ENCODE data around the gene CCDC68. TPM values are rescaled to one million over a fixed set of nuclear protein-coding genes. Genes with fewer than 3 reads are reported as not detected.
"Not testable (repeated sequence)": the region's sequence is repeated elsewhere in the genome, so short reads cannot be mapped to it uniquely, and the experiment has no call there.

CCDC68 gene
- total RNA-seq, 2 donors from 2014 or later, result 10.1 to 18.4 TPM

- H3K27me3 ChIP-seq (replicated peaks; ENCODE audit: insufficient read depth), result no peaks in the 10 kb centered on the region
- no peak overlapping the region for H3K27ac ChIP-seq
- no peak overlapping the region for H3K4me3 ChIP-seq
- H3K9me3 ChIP-seq, result no peaks in the 10 kb centered on the region
- ATAC-seq (ENCODE audit: insufficient number of reproducible peaks, low FRiP score, low read depth), result no peak
- TF ChIP-seq CTCF (IDR thresholded peaks at IDR 0.05), result no peak
- no peak for DNase-seq (ENCODE audit: low spot score)
- no peaks in the 10 kb centered on the region for H3K36me3 ChIP-seq
- no peaks in the 10 kb centered on the region for H3K4me1 ChIP-seq (ENCODE audit: control insufficient read depth in 1 of 2, low read depth in 2 of 2)
These were observed 99.4 kb downstream of the CCDC68 start for GRCh38 chr18:54859667-54860421.

GRCh38 chr18:54857499-54857898 is 101.8 kb downstream of the CCDC68 start:
- Histone ChIP-seq H3K4me1 (ENCODE audit: control insufficient read depth in 1 of 2, low read depth in 2 of 2) (no peaks in the 10 kb centered on the region), H3K27ac (no peak overlapping the region), H3K9me3 (no peaks in the 10 kb centered on the region), H3K27me3 (replicated peaks; ENCODE audit: insufficient read depth) (no peaks in the 10 kb centered on the region), H3K4me3 (no peak overlapping the region), H3K36me3 (no peaks in the 10 kb centered on the region)
- ATAC-seq (ENCODE audit: insufficient number of reproducible peaks, low FRiP score, low read depth) (no peak), DNase-seq (ENCODE audit: low spot score) (no peak)
- no peak for TF ChIP-seq CTCF (IDR thresholded peaks at IDR 0.05)

GRCh38 chr18:54856105-54856646 is 103.1 kb downstream of the CCDC68 start:
- DNase-seq (ENCODE audit: low spot score) (no peak), ATAC-seq (ENCODE audit: insufficient number of reproducible peaks, low FRiP score, low read depth) (no peak)
- Histone ChIP-seq H3K27ac (no peak overlapping the region), H3K4me1 (ENCODE audit: control insufficient read depth in 1 of 2, low read depth in 2 of 2) (no peaks in the 10 kb centered on the region), H3K9me3 (no peaks in the 10 kb centered on the region), H3K27me3 (replicated peaks; ENCODE audit: insufficient read depth) (no peaks in the 10 kb centered on the region), H3K4me3 (no peak overlapping the region), H3K36me3 (no peaks in the 10 kb centered on the region)
- no peak for TF ChIP-seq CTCF (IDR thresholded peaks at IDR 0.05)

GRCh38 chr18:54855050-54855449 is 104.2 kb downstream of the CCDC68 start:
- H3K4me3 ChIP-seq; H3K36me3 ChIP-seq; H3K9me3 ChIP-seq; DNase-seq (ENCODE audit: low spot score); H3K4me1 ChIP-seq (ENCODE audit: control insufficient read depth in 1 of 2, low read depth in 2 of 2); H3K27me3 ChIP-seq (replicated peaks; ENCODE audit: insufficient read depth); H3K27ac ChIP-seq; ATAC-seq (ENCODE audit: insufficient number of reproducible peaks, low FRiP score, low read depth): not testable (repeated sequence)

- H3K27ac ChIP-seq, result no peak overlapping the region
- TF ChIP-seq CTCF (IDR thresholded peaks at IDR 0.05), result no peak
- ATAC-seq (ENCODE audit: insufficient number of reproducible peaks, low FRiP score, low read depth) (no peak), DNase-seq (ENCODE audit: low spot score) (no peak)
- no peaks in the 10 kb centered on the region for H3K4me1 ChIP-seq (ENCODE audit: control insufficient read depth in 1 of 2, low read depth in 2 of 2)
- no peaks in the 10 kb centered on the region for H3K36me3 ChIP-seq
- H3K9me3 ChIP-seq, result no peaks in the 10 kb centered on the region
- H3K27me3 ChIP-seq (replicated peaks; ENCODE audit: insufficient read depth), result no peaks in the 10 kb centered on the region
- no peak overlapping the region for H3K4me3 ChIP-seq
These were observed 106.2 kb downstream of the CCDC68 start for GRCh38 chr18:54852780-54853675.

Other genes starting within 250 kb of the CCDC68 start
- under 1 TPM; 0.42 to 0.95 TPM for gene RAB27B, start 131.0 kb downstream of the CCDC68 start, total RNA-seq

Data from thoracic aorta (tissue), 2 donors.